Gastroesophageal sphincter (tissue), 4 donors: ENCODE measurements around the gene GRAMD1A. TPM values are rescaled to one million over a fixed set of nuclear protein-coding genes. Genes with fewer than 3 reads are reported as not detected.
A peak's percentile ranks its signal among the peaks of the same experiment; 100 is the strongest.
"Not testable (repeated sequence)": the region's sequence is repeated elsewhere in the genome, so short reads cannot be mapped to it uniquely, and the experiment has no call there.

ENCODE experiments used
- ATAC-seq: fragments of 150-250 bp; one replicate; pipeline ENCODE4 v1.9.1; 2016; ENCODE audit warnings: mild to moderate bottlenecking, moderate library complexity
- H3K27ac ChIP-seq, 4 donors: fragments of 200-600 bp; sonication (generic) in 3 of 4; 1 replicate in 3 of 4; 2 replicates in 1 of 4; pipeline ENCODE4 v1.5.1; 2016 to 2019
- H3K27me3 ChIP-seq: fragments of 200-600 bp; sonication (generic); one replicate; pipeline ENCODE4 v1.5.1; 2019
- H3K36me3 ChIP-seq, 2 donors: fragments of 200-600 bp; sonication (generic); one replicate each; pipeline ENCODE4 v1.5.1; 2019; ENCODE audit warnings: control low read depth in 1 of 2
- H3K4me1 ChIP-seq, 3 donors: fragments of 200-600 bp; sonication (generic); 1 replicate in 2 of 3; 2 replicates in 1 of 3; pipeline ENCODE4 v1.5.1; 2016 to 2019; ENCODE audit warnings: control low read depth in 2 of 3
- H3K4me3 ChIP-seq, 2 donors: fragments of 200-600 bp; sonication (generic); one replicate each; pipeline ENCODE4 v1.5.1; 2019; ENCODE audit warnings: mild to moderate bottlenecking in 1 of 2, moderate library complexity in 1 of 2
- H3K9me3 ChIP-seq, 3 donors: fragments of 200-600 bp; sonication (generic); one replicate each; pipeline ENCODE4 v1.5.1; 2017 to 2019; ENCODE audit warnings: control low read depth in 2 of 3
- CTCF ChIP-seq, 4 experiments: fragments of 200-600 bp in 2 of 4; fragments of 450-650 bp in 2 of 4; sonication (generic) in 1 of 4; IDR thresholded peaks; one replicate each; pipeline ENCODE4 v1.5.1; 2017 to 2019; ENCODE audit warnings: antibody characterized with exemption in 4 of 4, mild to moderate bottlenecking in 2 of 4, moderate library complexity in 2 of 4
- EP300 ChIP-seq: sonication (generic); formaldehyde crosslinking; IDR thresholded peaks from one replicate; pipeline ENCODE4 v1.6.1; 2017; ENCODE audit warnings: antibody characterized with exemption, mild to moderate bottlenecking
- POLR2A ChIP-seq, 2 donors: fragments of 450-650 bp; IDR thresholded peaks; one replicate each; pipeline ENCODE4 v1.6.1; 2017; ENCODE audit warnings: antibody characterized with exemption in 2 of 2, mild to moderate bottlenecking in 2 of 2, moderate library complexity in 1 of 2
- POLR2AphosphoS5 ChIP-seq: sonication (generic); formaldehyde crosslinking; IDR thresholded peaks from one replicate; pipeline ENCODE4 v1.6.1; 2017; ENCODE audit warnings: antibody characterized with exemption
- WGBS, 2 donors: methylation state at CpG; one replicate each; pipeline ENCODE4 v1.1.5; 2018; ENCODE audit warnings: low coverage in 1 of 2; 5-methylcytosine and 5-hydroxymethylcytosine counted together
- total RNA-seq, 4 donors: library from RNA; depleted of rRNA; stranded (reverse); fragments of >200 nt; gene quantifications; one replicate each; pipeline ENCODE4 v1.1.0, GENCODE V29; 2016

GRAMD1A gene
- total RNA-seq, 4 donors from 2014 or later, result 22.0 to 40.0 (median 35.9) TPM

GRCh38 chr19:35027009-35027408 is 26.9 kb downstream of the GRAMD1A start:
- H3K27ac ChIP-seq, result no peak overlapping the region
- no peak overlapping the region for H3K4me3 ChIP-seq
- peaks cover 0 to 23% (median 11%) of the 10 kb centered on the region in 3 donors for H3K4me1 ChIP-seq
- 93 to 95% methylated on average over 3 to 8 of the region's 8 CpGs for WGBS, 2 donors
- TF ChIP-seq CTCF (IDR thresholded peaks at IDR 0.05) (no peak), EP300 (no peak), POLR2A (IDR thresholded peaks at IDR 0.05) (no peak), POLR2AphosphoS5 (no peak)
- H3K9me3 ChIP-seq, result no peaks in the 10 kb centered on the region
- H3K36me3 ChIP-seq, result peaks cover 0 to 64% of the 10 kb centered on the region in 2 donors
- ATAC-seq, result no peak
- H3K27me3 ChIP-seq, result no peaks in the 10 kb centered on the region

- 67 to 75% methylated on average over 3 to 5 of the region's 7 CpGs for WGBS, 2 donors
These were observed 27.9 kb downstream of the GRAMD1A start for GRCh38 chr19:35027851-35028599.

GRCh38 chr19:35028600-35028885 is 28.4 kb downstream of the GRAMD1A start:
- H3K27ac ChIP-seq, H3K9me3 ChIP-seq, ATAC-seq, H3K27me3 ChIP-seq, H3K4me3 ChIP-seq: not testable (repeated sequence)
- Histone ChIP-seq H3K36me3 (peaks cover 0 to 53% of the 10 kb centered on the region in 2 donors), H3K4me1 (peaks cover 0 to 34% (median 11%) of the 10 kb centered on the region in 3 donors)
- WGBS, 2 donors, result 90% methylated on average over 3 of the region's 3 CpGs; no CpG with 5 or more reads in 1 of the 2 donors

More at GRCh38 chr19:35027851-35028599, 27.9 kb downstream of the GRAMD1A start:
- Histone ChIP-seq H3K27ac (no peak overlapping the region), H3K9me3 (no peaks in the 10 kb centered on the region), H3K4me3 (no peak overlapping the region), H3K27me3 (no peaks in the 10 kb centered on the region), H3K36me3 (peaks cover 0 to 54% of the 10 kb centered on the region in 2 donors), H3K4me1 (peaks cover 0 to 34% (median 11%) of the 10 kb centered on the region in 3 donors)
- no peak for ATAC-seq
- TF ChIP-seq EP300 (no peak), POLR2AphosphoS5 (no peak), CTCF (IDR thresholded peaks at IDR 0.05) (no peak), POLR2A (IDR thresholded peaks at IDR 0.05) (no peak)

GRCh38 chr19:35029275-35029736 is 29.2 kb downstream of the GRAMD1A start:
- not testable (repeated sequence) for H3K4me3 ChIP-seq, H3K9me3 ChIP-seq, ATAC-seq, H3K27me3 ChIP-seq
- WGBS, 2 donors, result 67 to 89% methylated on average over 4 to 5 of the region's 11 CpGs
- H3K4me1 ChIP-seq, result peaks cover 0 to 34% (median 11%) of the 10 kb centered on the region in 3 donors
- peaks cover 0 to 53% of the 10 kb centered on the region in 2 donors for H3K36me3 ChIP-seq
- H3K27ac ChIP-seq, result peak overlapping the region in 2 of 4 donors; percentile 65 to 77

- no peak for TF ChIP-seq POLR2AphosphoS5
- no peak for TF ChIP-seq CTCF (IDR thresholded peaks at IDR 0.05)
- TF ChIP-seq EP300, result no peak
- TF ChIP-seq POLR2A (IDR thresholded peaks at IDR 0.05), result no peak
- WGBS, 2 donors, result 30% methylated on average over 6 of the region's 11 CpGs; no CpG with 5 or more reads in 1 of the 2 donors
- peak; percentile 3 for ATAC-seq
These were observed 29.7 kb downstream of the GRAMD1A start for GRCh38 chr19:35029737-35030256.

More at GRCh38 chr19:35029737-35030256, 29.7 kb downstream of the GRAMD1A start:
- H3K27ac ChIP-seq, result peak overlapping the region in 3 of 4 donors; percentile 65 to 77 (median 74)
- peaks cover 0 to 53% of the 10 kb centered on the region in 2 donors for H3K36me3 ChIP-seq
- no peaks in the 10 kb centered on the region for H3K27me3 ChIP-seq
- peaks cover 0 to 34% (median 11%) of the 10 kb centered on the region in 3 donors for H3K4me1 ChIP-seq
- no peaks in the 10 kb centered on the region for H3K9me3 ChIP-seq
- H3K4me3 ChIP-seq, result peak overlapping the region; percentile 28 to 77
